Stimulated activated CD4-positive, alpha-beta T cell treated with anti-CD3 and anti-CD28 coated beads, TNF-alpha, amount 100 ng/mL, for 24 hours (primary cell): ENCODE results near the gene GAA.

Experiments
- DNase-seq, 3 experiments: peaks; one replicate each; pipeline ENCODE4 v3.0.0-alpha.2; 2020; ENCODE audit warnings: low read depth in 3 of 3

The GAA gene

GRCh38 chr17:80101011-80101945, at the start of gene GAA:
Gene GAA, plus strand, starts transcription at chr17:80101581. Its CDS starts 3,006 bp downstream, at chr17:80104587.
- DNase-seq, result peak; percentile 70 to 80 (median 76)

- DNase-seq, result no peak
Measured at GRCh38 chr17:80051681-80052080, 49.7 kb upstream of the GAA start.

GRCh38 chr17:80053102-80053501, 48.3 kb upstream of the GAA start:
- no peak for DNase-seq

- no peak for DNase-seq
Measured at GRCh38 chr17:80055597-80055996, 45.8 kb upstream of the GAA start.

- DNase-seq, result no peak
Measured at GRCh38 chr17:80058311-80058955, 42.9 kb upstream of the GAA start.

GRCh38 chr17:80060644-80061043, 40.7 kb upstream of the GAA start:
- DNase-seq, result no peak

GRCh38 chr17:80061421-80061820, 40.0 kb upstream of the GAA start:
- no peak for DNase-seq

GRCh38 chr17:80063830-80064585, 37.4 kb upstream of the GAA start:
- no peak for DNase-seq

- DNase-seq, result no peak
Measured at GRCh38 chr17:80064696-80065095, 36.7 kb upstream of the GAA start.

GRCh38 chr17:80065478-80066170, 35.8 kb upstream of the GAA start:
- no peak for DNase-seq

- DNase-seq, result no peak
Measured at GRCh38 chr17:80067393-80067986, 33.9 kb upstream of the GAA start.

- DNase-seq, result no peak
Measured at GRCh38 chr17:80068301-80069222, 32.8 kb upstream of the GAA start.

- DNase-seq, result no peak
Measured at GRCh38 chr17:80070375-80071115, 30.8 kb upstream of the GAA start.

GRCh38 chr17:80071116-80071841, 30.1 kb upstream of the GAA start:
- no peak for DNase-seq

- no peak for DNase-seq
Measured at GRCh38 chr17:80072410-80072809, 29.0 kb upstream of the GAA start.

GRCh38 chr17:80080081-80080480, 21.3 kb upstream of the GAA start:
- DNase-seq, result no peak

- no peak for DNase-seq
Measured at GRCh38 chr17:80081596-80081995, 19.8 kb upstream of the GAA start.

GRCh38 chr17:80082403-80083135, 18.8 kb upstream of the GAA start:
- peak; percentile 24 to 59 (median 37) for DNase-seq
